ENCODE data around the gene SCN3A. TPM values are rescaled to one million over a fixed set of nuclear protein-coding genes. Genes with fewer than 3 reads are reported as not detected.

The SCN3A gene
- total RNA-seq, 1 experiment from 2014 or later = not detected

GRCh38 chr2:165202239-165202638 lies 1.6 kb downstream of the SCN3A start:
- H3K4me3 ChIP-seq (ENCODE audit: low read depth in 2 of 2, low read length in 2 of 2) = no peak overlapping the region
- no peak for ATAC-seq
- ChIA-PET POLR2A (no interaction called here), CTCF (no interaction called here)
- no peak overlapping the region for H3K27ac ChIP-seq (ENCODE audit: low read length)
- intact Hi-C loops (cut with micrococcal nuclease; ENCODE audit: unreplicated experiment) = loop anchor here (5.0 kb wide), 1 partner anchor 210 kb away; no protein-coding TSS in a partner anchor
- in situ Hi-C loops (cut with HindIII; ENCODE audit: low pct_unique_long_range_greater_than_20kb, low sequenced_read_pairs) = no loop called here
- DNase-seq (ENCODE audit: low read depth, low spot score) = no peak
- no peaks in the 10 kb centered on the region for H3K9me3 ChIP-seq (ENCODE audit: control insufficient read depth, insufficient read depth, low read depth, low read length)
- no peaks in the 10 kb centered on the region for H3K27me3 ChIP-seq (ENCODE audit: control insufficient read depth, insufficient read depth, low read length)
- no peaks in the 10 kb centered on the region for H3K36me3 ChIP-seq (ENCODE audit: control insufficient read depth, insufficient read depth, low read length)
- no peaks in the 10 kb centered on the region for H3K4me1 ChIP-seq (ENCODE audit: control insufficient read depth, insufficient read depth, low read length)
- BruUV-seq (replicated peaks) = no TSS peak
- TF ChIP-seq, protein P1, sequence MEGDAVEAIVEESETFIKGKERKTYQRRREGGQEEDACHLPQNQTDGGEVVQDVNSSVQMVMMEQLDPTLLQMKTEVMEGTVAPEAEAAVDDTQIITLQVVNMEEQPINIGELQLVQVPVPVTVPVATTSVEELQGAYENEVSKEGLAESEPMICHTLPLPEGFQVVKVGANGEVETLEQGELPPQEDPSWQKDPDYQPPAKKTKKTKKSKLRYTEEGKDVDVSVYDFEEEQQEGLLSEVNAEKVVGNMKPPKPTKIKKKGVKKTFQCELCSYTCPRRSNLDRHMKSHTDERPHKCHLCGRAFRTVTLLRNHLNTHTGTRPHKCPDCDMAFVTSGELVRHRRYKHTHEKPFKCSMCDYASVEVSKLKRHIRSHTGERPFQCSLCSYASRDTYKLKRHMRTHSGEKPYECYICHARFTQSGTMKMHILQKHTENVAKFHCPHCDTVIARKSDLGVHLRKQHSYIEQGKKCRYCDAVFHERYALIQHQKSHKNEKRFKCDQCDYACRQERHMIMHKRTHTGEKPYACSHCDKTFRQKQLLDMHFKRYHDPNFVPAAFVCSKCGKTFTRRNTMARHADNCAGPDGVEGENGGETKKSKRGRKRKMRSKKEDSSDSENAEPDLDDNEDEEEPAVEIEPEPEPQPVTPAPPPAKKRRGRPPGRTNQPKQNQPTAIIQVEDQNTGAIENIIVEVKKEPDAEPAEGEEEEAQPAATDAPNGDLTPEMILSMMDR (IDR thresholded peaks at IDR 0.05) = no peak
- TF ChIP-seq SIN3A (IDR thresholded peaks at IDR 0.05; ENCODE audit: borderline replicate concordance, insufficient read depth, low read depth, low read length) = no peak
- TF ChIP-seq, protein P2, sequence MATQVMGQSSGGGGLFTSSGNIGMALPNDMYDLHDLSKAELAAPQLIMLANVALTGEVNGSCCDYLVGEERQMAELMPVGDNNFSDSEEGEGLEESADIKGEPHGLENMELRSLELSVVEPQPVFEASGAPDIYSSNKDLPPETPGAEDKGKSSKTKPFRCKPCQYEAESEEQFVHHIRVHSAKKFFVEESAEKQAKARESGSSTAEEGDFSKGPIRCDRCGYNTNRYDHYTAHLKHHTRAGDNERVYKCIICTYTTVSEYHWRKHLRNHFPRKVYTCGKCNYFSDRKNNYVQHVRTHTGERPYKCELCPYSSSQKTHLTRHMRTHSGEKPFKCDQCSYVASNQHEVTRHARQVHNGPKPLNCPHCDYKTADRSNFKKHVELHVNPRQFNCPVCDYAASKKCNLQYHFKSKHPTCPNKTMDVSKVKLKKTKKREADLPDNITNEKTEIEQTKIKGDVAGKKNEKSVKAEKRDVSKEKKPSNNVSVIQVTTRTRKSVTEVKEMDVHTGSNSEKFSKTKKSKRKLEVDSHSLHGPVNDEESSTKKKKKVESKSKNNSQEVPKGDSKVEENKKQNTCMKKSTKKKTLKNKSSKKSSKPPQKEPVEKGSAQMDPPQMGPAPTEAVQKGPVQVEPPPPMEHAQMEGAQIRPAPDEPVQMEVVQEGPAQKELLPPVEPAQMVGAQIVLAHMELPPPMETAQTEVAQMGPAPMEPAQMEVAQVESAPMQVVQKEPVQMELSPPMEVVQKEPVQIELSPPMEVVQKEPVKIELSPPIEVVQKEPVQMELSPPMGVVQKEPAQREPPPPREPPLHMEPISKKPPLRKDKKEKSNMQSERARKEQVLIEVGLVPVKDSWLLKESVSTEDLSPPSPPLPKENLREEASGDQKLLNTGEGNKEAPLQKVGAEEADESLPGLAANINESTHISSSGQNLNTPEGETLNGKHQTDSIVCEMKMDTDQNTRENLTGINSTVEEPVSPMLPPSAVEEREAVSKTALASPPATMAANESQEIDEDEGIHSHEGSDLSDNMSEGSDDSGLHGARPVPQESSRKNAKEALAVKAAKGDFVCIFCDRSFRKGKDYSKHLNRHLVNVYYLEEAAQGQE (IDR thresholded peaks at IDR 0.05; ENCODE audit: insufficient read depth in 1 of 2, low read depth in 2 of 2, low read length in 1 of 2) = no peak
- no peak for TF ChIP-seq POLR2AphosphoS5 (IDR thresholded peaks at IDR 0.05; ENCODE audit: low read depth, low read length)
- TF ChIP-seq TCF7L2 (IDR thresholded peaks at IDR 0.05; ENCODE audit: low read depth, low read length) = no peak

GRCh38 chr2:165198181-165198580 lies 5.7 kb downstream of the SCN3A start:
- intact Hi-C loops (cut with micrococcal nuclease; ENCODE audit: unreplicated experiment) (no loop called here), in situ Hi-C loops (cut with HindIII; ENCODE audit: low pct_unique_long_range_greater_than_20kb, low sequenced_read_pairs) (no loop called here)
- DNase-seq (ENCODE audit: low read depth, low spot score) (no peak), ATAC-seq (no peak)
- ChIA-PET CTCF (no interaction called here), POLR2A (no interaction called here)
- H3K36me3 ChIP-seq (ENCODE audit: control insufficient read depth, insufficient read depth, low read length) = no peaks in the 10 kb centered on the region
- no peaks in the 10 kb centered on the region for H3K27me3 ChIP-seq (ENCODE audit: control insufficient read depth, insufficient read depth, low read length)
- H3K9me3 ChIP-seq (ENCODE audit: control insufficient read depth, insufficient read depth, low read depth, low read length) = no peaks in the 10 kb centered on the region
- no peaks in the 10 kb centered on the region for H3K4me1 ChIP-seq (ENCODE audit: control insufficient read depth, insufficient read depth, low read length)
- H3K27ac ChIP-seq (ENCODE audit: low read length) = no peak overlapping the region
- H3K4me3 ChIP-seq (ENCODE audit: low read depth in 2 of 2, low read length in 2 of 2) = no peak overlapping the region
- no TSS peak for BruUV-seq (replicated peaks)
- TF ChIP-seq, protein P2 (IDR thresholded peaks at IDR 0.05; ENCODE audit: insufficient read depth in 1 of 2, low read depth in 2 of 2, low read length in 1 of 2) = no peak
